Measurements from ENCODE around the gene CTSW. TPM values are rescaled to one million over a fixed set of nuclear protein-coding genes. Genes with fewer than 3 reads are reported as not detected.

CTSW gene
- total RNA-seq, 1 experiment from 2014 or later, result not detected

DNA sequence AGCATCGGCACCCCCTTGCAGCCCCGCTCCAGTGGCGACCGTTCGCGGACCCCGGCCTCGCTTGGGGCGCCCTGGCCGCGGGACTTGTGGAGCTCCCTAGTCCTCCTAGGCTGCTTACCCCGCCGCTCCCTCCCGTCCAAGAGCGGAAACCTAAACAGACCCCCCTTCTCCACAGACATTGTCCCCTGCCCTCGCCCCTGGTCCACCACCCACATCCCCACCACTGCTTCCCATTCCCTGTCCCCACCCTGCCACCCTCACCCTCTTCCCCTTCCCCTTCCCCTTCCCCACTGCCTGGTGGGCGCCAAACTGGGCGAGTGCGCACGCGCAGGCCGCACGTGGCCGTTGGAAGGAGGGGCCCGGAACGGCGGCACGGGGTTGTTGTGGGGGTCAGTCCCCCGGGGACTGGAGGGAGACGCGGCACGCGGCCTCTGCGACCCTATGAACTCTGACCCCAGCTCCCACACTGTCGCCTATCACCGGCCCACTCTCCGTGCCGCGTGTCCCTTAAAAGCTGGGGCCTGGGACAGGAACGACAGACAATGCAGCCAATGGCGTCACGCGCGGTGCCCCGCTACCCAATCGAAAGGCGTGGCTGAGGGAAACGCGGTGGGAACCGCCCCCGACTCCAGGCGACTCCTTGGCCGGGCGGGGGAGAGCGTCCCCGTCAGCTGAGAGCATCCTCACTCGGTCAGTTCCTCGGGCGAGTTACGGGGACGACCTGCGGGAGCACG lies 46.2 kb upstream of the CTSW start, which contains the start of gene SNX32 (continued):
- TF ChIP-seq SMAD3 (CRISPR knock-in tag; IDR thresholded peaks at IDR 0.05; ENCODE audit: borderline replicate concordance) (peak; percentile 89), GABPB1 (CRISPR knock-in tag; IDR thresholded peaks at IDR 0.05) (no peak), FOXJ3 (CRISPR knock-in tag; IDR thresholded peaks at IDR 0.05; ENCODE audit: borderline replicate concordance) (no peak), ETV6 (CRISPR knock-in tag; IDR thresholded peaks at IDR 0.05) (peak; percentile 88), KAT7 (CRISPR knock-in tag; IDR thresholded peaks at IDR 0.05; ENCODE audit: borderline replicate concordance) (no peak), MXD4 (CRISPR knock-in tag; IDR thresholded peaks at IDR 0.05; ENCODE audit: borderline replicate concordance) (no peak), SOX15 (CRISPR knock-in tag; IDR thresholded peaks at IDR 0.05) (no peak), NFATC4 (CRISPR knock-in tag; IDR thresholded peaks at IDR 0.05) (no peak), MYBL2 (CRISPR knock-in tag; IDR thresholded peaks at IDR 0.05) (peak; percentile 71; the same call in 1 of the 2 replicates), ZNF396 (CRISPR knock-in tag; IDR thresholded peaks at IDR 0.05; ENCODE audit: borderline replicate concordance) (no peak), ZNF671 (CRISPR knock-in tag; IDR thresholded peaks at IDR 0.05) (no peak), NR2C2 (CRISPR knock-in tag; IDR thresholded peaks at IDR 0.05) (peak; percentile 53; the same call in 1 of the 2 replicates), GRHL2 (CRISPR knock-in tag; IDR thresholded peaks at IDR 0.05; ENCODE audit: insufficient replicate concordance, severe bottlenecking) (no peak), HMGA2 (CRISPR knock-in tag; IDR thresholded peaks at IDR 0.05) (no peak)
- TF ChIP-seq, protein P1, sequence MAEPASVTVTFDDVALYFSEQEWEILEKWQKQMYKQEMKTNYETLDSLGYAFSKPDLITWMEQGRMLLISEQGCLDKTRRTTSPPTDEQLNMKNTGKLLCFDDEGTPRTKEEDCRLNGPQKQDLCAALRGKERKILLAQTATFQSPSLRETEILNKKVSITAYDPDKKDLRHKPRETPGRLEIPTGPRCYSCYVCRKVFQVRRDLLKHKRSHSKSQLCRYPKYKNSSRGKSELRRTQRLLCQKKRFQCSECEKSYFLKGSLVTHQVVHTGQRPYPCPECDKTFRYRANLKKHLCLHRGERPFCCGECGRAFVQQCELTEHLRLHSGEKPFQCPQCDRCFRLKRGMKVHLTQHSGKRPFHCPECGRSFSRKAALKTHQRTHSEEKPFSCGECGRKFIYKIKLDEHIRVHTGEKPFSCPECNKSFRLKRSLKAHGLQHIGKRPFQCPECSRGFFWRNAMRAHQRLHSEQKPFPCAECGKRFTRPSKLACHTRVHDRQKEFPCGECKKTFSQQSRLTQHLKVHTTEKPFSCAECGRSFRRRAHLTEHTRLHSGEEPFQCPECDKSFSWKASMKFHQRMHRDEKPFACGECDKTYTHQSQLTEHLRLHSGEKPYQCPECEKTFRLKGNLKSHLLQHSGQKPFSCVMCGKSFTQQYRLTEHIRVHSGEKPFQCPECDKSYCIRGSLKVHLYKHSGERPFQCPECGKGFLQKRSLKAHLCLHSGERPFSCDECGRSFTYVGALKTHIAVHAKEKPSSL (CRISPR knock-in tag; conservative IDR thresholded peaks at IDR 0.05), result no peak
- TF ChIP-seq, protein P2, sequence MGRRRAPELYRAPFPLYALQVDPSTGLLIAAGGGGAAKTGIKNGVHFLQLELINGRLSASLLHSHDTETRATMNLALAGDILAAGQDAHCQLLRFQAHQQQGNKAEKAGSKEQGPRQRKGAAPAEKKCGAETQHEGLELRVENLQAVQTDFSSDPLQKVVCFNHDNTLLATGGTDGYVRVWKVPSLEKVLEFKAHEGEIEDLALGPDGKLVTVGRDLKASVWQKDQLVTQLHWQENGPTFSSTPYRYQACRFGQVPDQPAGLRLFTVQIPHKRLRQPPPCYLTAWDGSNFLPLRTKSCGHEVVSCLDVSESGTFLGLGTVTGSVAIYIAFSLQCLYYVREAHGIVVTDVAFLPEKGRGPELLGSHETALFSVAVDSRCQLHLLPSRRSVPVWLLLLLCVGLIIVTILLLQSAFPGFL (CRISPR knock-in tag; IDR thresholded peaks at IDR 0.05; ENCODE audit: borderline replicate concordance), result no peak
- TF ChIP-seq, protein P3, sequence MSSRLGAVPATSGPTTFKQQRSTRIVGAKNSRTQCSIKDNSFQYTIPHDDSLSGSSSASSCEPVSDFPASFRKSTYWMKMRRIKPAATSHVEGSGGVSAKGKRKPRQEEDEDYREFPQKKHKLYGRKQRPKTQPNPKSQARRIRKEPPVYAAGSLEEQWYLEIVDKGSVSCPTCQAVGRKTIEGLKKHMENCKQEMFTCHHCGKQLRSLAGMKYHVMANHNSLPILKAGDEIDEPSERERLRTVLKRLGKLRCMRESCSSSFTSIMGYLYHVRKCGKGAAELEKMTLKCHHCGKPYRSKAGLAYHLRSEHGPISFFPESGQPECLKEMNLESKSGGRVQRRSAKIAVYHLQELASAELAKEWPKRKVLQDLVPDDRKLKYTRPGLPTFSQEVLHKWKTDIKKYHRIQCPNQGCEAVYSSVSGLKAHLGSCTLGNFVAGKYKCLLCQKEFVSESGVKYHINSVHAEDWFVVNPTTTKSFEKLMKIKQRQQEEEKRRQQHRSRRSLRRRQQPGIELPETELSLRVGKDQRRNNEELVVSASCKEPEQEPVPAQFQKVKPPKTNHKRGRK (CRISPR knock-in tag; IDR thresholded peaks at IDR 0.05; ENCODE audit: borderline replicate concordance), result no peak
- TF ChIP-seq, protein P4, sequence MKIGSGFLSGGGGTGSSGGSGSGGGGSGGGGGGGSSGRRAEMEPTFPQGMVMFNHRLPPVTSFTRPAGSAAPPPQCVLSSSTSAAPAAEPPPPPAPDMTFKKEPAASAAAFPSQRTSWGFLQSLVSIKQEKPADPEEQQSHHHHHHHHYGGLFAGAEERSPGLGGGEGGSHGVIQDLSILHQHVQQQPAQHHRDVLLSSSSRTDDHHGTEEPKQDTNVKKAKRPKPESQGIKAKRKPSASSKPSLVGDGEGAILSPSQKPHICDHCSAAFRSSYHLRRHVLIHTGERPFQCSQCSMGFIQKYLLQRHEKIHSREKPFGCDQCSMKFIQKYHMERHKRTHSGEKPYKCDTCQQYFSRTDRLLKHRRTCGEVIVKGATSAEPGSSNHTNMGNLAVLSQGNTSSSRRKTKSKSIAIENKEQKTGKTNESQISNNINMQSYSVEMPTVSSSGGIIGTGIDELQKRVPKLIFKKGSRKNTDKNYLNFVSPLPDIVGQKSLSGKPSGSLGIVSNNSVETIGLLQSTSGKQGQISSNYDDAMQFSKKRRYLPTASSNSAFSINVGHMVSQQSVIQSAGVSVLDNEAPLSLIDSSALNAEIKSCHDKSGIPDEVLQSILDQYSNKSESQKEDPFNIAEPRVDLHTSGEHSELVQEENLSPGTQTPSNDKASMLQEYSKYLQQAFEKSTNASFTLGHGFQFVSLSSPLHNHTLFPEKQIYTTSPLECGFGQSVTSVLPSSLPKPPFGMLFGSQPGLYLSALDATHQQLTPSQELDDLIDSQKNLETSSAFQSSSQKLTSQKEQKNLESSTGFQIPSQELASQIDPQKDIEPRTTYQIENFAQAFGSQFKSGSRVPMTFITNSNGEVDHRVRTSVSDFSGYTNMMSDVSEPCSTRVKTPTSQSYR (CRISPR knock-in tag; IDR thresholded peaks at IDR 0.05), result peak; percentile 81; the same call in 1 of the 2 replicates
- TF ChIP-seq, protein P5, sequence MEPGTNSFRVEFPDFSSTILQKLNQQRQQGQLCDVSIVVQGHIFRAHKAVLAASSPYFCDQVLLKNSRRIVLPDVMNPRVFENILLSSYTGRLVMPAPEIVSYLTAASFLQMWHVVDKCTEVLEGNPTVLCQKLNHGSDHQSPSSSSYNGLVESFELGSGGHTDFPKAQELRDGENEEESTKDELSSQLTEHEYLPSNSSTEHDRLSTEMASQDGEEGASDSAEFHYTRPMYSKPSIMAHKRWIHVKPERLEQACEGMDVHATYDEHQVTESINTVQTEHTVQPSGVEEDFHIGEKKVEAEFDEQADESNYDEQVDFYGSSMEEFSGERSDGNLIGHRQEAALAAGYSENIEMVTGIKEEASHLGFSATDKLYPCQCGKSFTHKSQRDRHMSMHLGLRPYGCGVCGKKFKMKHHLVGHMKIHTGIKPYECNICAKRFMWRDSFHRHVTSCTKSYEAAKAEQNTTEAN (CRISPR knock-in tag; IDR thresholded peaks at IDR 0.05), result no peak; the same call in 1 of the 2 replicates
- TF ChIP-seq, protein P6, sequence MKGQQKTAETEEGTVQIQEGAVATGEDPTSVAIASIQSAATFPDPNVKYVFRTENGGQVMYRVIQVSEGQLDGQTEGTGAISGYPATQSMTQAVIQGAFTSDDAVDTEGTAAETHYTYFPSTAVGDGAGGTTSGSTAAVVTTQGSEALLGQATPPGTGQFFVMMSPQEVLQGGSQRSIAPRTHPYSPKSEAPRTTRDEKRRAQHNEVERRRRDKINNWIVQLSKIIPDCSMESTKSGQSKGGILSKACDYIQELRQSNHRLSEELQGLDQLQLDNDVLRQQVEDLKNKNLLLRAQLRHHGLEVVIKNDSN (CRISPR knock-in tag; IDR thresholded peaks at IDR 0.05), result peak; percentile 93
